VCaP (cell line): Measurements from ENCODE around the gene MEIOB.

Source experiments
- H3K27ac ChIP-seq: fragments of 450-650 bp; 2 replicates; pipeline ENCODE4 v1.5.1; 2017
- TF ChIP-seq, protein P1 (sequence below): fragments of 450-650 bp; conservative IDR thresholded peaks from 2 replicates; pipeline ENCODE4 v1.5.1; 2017; ENCODE audit warnings: mild to moderate bottlenecking, moderate library complexity

The MEIOB gene

GRCh38 chr16:1793578-1794220 lies 78.3 kb downstream of the MEIOB start, which contains the start of gene IGFALS:
IGFALS (minus strand) TSS chr16:1793705; CDS start chr16:1793652, 53 bp downstream.
- H3K27ac ChIP-seq: no peak within 1 kb of the TSS
- TF ChIP-seq, protein P1, sequence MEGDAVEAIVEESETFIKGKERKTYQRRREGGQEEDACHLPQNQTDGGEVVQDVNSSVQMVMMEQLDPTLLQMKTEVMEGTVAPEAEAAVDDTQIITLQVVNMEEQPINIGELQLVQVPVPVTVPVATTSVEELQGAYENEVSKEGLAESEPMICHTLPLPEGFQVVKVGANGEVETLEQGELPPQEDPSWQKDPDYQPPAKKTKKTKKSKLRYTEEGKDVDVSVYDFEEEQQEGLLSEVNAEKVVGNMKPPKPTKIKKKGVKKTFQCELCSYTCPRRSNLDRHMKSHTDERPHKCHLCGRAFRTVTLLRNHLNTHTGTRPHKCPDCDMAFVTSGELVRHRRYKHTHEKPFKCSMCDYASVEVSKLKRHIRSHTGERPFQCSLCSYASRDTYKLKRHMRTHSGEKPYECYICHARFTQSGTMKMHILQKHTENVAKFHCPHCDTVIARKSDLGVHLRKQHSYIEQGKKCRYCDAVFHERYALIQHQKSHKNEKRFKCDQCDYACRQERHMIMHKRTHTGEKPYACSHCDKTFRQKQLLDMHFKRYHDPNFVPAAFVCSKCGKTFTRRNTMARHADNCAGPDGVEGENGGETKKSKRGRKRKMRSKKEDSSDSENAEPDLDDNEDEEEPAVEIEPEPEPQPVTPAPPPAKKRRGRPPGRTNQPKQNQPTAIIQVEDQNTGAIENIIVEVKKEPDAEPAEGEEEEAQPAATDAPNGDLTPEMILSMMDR: no peak

- no peak overlapping the region for H3K27ac ChIP-seq
- TF ChIP-seq, protein P1: no peak
These were observed 79.0 kb downstream of the MEIOB start for GRCh38 chr16:1792836-1793577.

- H3K27ac ChIP-seq: no peak overlapping the region
- TF ChIP-seq, protein P1: no peak
These were observed 79.8 kb downstream of the MEIOB start for GRCh38 chr16:1791943-1792812.

GRCh38 chr16:1791256-1791942 lies 80.6 kb downstream of the MEIOB start:
- TF ChIP-seq, protein P1: no peak
- no peak overlapping the region for H3K27ac ChIP-seq

GRCh38 chr16:1790611-1791255 lies 81.2 kb downstream of the MEIOB start:
- TF ChIP-seq, protein P1: no peak
- H3K27ac ChIP-seq: no peak overlapping the region

- no peak overlapping the region for H3K27ac ChIP-seq
- TF ChIP-seq, protein P1: no peak
These were observed 81.7 kb downstream of the MEIOB start for GRCh38 chr16:1790261-1790610.
